Sigmoid colon (tissue), 7 donors: ENCODE data around the gene CEP170B. TPM values are rescaled to one million over a fixed set of nuclear protein-coding genes. Genes with fewer than 3 reads are reported as not detected.

Experiments used
- DNase-seq: peaks from one replicate; pipeline ENCODE4 v3.0.0-alpha.2; 2019
- H3K27ac ChIP-seq, 4 donors: fragments of 200-600 bp; sonication (generic); one replicate each; pipeline ENCODE4 v1.5.1; 2016 to 2019; ENCODE audit warnings: mild to moderate bottlenecking in 1 of 4
- H3K27me3 ChIP-seq, 3 donors: fragments of 200-600 bp; sonication (generic); one replicate each; pipeline ENCODE4 v1.5.1; 2019; ENCODE audit warnings: mild to moderate bottlenecking in 1 of 3
- H3K36me3 ChIP-seq, 4 donors: fragments of 200-600 bp; sonication (generic); one replicate each; pipeline ENCODE4 v1.5.1; 2016 to 2019
- H3K4me1 ChIP-seq, 4 donors: fragments of 200-600 bp; sonication (generic); one replicate each; pipeline ENCODE4 v1.5.1; 2017 to 2019
- H3K4me3 ChIP-seq, 4 donors: fragments of 200-600 bp; sonication (generic); one replicate each; pipeline ENCODE4 v1.5.1; 2017 to 2019; ENCODE audit warnings: mild to moderate bottlenecking in 2 of 4, moderate library complexity in 1 of 4
- H3K9me3 ChIP-seq, 4 donors: fragments of 200-600 bp in 3 of 4; sonication (generic) in 3 of 4; one replicate each; pipeline versions ENCODE4 v1.5.1 to v1.6.1; 2013 to 2019
- CTCF ChIP-seq, 4 experiments: fragments of 450-650 bp in 3 of 4; fragments of 200-600 bp in 1 of 4; IDR thresholded peaks; one replicate each; pipeline ENCODE4 v1.5.1; 2016 to 2019; ENCODE audit warnings: antibody characterized with exemption in 4 of 4, mild to moderate bottlenecking in 3 of 4, moderate library complexity in 2 of 4
- EP300 ChIP-seq, 4 donors: sonication (generic); formaldehyde crosslinking; IDR thresholded peaks; one replicate each; pipeline ENCODE4 v1.6.1; 2017; ENCODE audit warnings: antibody characterized with exemption in 4 of 4
- POLR2A ChIP-seq, 2 donors: fragments of 450-650 bp; IDR thresholded peaks; one replicate each; pipeline ENCODE4 v1.6.1; 2016; ENCODE audit warnings: antibody characterized with exemption in 2 of 2, mild to moderate bottlenecking in 2 of 2, moderate library complexity in 2 of 2
- POLR2AphosphoS5 ChIP-seq, 4 donors: sonication (generic); formaldehyde crosslinking; IDR thresholded peaks; one replicate each; pipeline ENCODE4 v1.6.1; 2017; ENCODE audit warnings: antibody characterized with exemption in 4 of 4
- WGBS, 2 donors: extraction: QIAGEN DNeasy Blood & Tissue Kit; methylation state at CpG; one replicate each; pipeline ENCODE4 v1.1.7; 2013; 5-methylcytosine and 5-hydroxymethylcytosine counted together
- intact Hi-C: fragments of 100-400 bp; cut with DNase I; formaldehyde crosslinking; loops from one replicate; pipeline ENCODE4 v1.15.1; 2023
- polyA plus RNA-seq, 3 donors: library from polyadenylated mRNA; stranded (reverse); fragments of 200-250 nt; gene quantifications; one replicate each; pipeline ENCODE4 v1.2.3, GENCODE V29; 2013
- total RNA-seq, 4 donors: library from RNA; depleted of rRNA; stranded (reverse); fragments of >200 nt; gene quantifications; one replicate each; pipeline ENCODE4 v1.1.0, GENCODE V29; 2016
- donor health status: healthy with polysubstance abuse.
- donor health status: Bipolar disorder and iron deficiency.
- donor health status: healthy.

CEP170B gene
- total and polyA plus RNA-seq, 7 donors = 5.4 to 60.0 (median 14.9) TPM

GRCh38 chr14:104873380-104874055 lies 8.4 kb downstream of the CEP170B start:
- no peaks in the 10 kb centered on the region for H3K27me3 ChIP-seq
- no peak for DNase-seq
- intact Hi-C loops = no loop called here
- H3K27ac ChIP-seq = no peak overlapping the region
- 92 to 94% methylated on average over 13 of the region's 13 CpGs for WGBS, 2 donors
- TF ChIP-seq POLR2AphosphoS5 (IDR thresholded peaks at IDR 0.05) = no peak
- TF ChIP-seq CTCF (IDR thresholded peaks at IDR 0.05) = no peak
- TF ChIP-seq POLR2A (IDR thresholded peaks at IDR 0.05) = no peak
- TF ChIP-seq EP300 (IDR thresholded peaks at IDR 0.05) = no peak
- H3K9me3 ChIP-seq = no peaks in the 10 kb centered on the region
- peaks cover 0 to 18% (median 5%) of the 10 kb centered on the region in 4 donors for H3K36me3 ChIP-seq
- peaks cover 0 to 12% (median 3%) of the 10 kb centered on the region in 4 donors for H3K4me1 ChIP-seq
- no peak overlapping the region for H3K4me3 ChIP-seq

- H3K27ac ChIP-seq = no peak overlapping the region
- no peaks in the 10 kb centered on the region for H3K27me3 ChIP-seq
- WGBS, 2 donors = 80 to 84% methylated on average over 8 of the region's 8 CpGs
- H3K9me3 ChIP-seq = no peaks in the 10 kb centered on the region
- DNase-seq = no peak
- H3K36me3 ChIP-seq = peaks cover 0 to 23% (median 4%) of the 10 kb centered on the region in 4 donors
- H3K4me3 ChIP-seq = no peak overlapping the region
- intact Hi-C loops = no loop called here
- no peak for TF ChIP-seq EP300 (IDR thresholded peaks at IDR 0.05)
- TF ChIP-seq POLR2AphosphoS5 (IDR thresholded peaks at IDR 0.05) = no peak
- no peak for TF ChIP-seq POLR2A (IDR thresholded peaks at IDR 0.05)
- TF ChIP-seq CTCF (IDR thresholded peaks at IDR 0.05) = no peak
- peaks cover 0 to 12% (median 3%) of the 10 kb centered on the region in 4 donors for H3K4me1 ChIP-seq
These were observed 9.1 kb downstream of the CEP170B start for GRCh38 chr14:104874110-104874531.

- no peaks in the 10 kb centered on the region for H3K27me3 ChIP-seq
- H3K4me1 ChIP-seq = peaks cover 0 to 12% (median 3%) of the 10 kb centered on the region in 4 donors
- no peak overlapping the region for H3K27ac ChIP-seq
- DNase-seq = no peak
- TF ChIP-seq POLR2AphosphoS5 (IDR thresholded peaks at IDR 0.05) = no peak
- TF ChIP-seq CTCF (IDR thresholded peaks at IDR 0.05) = no peak
- no peak for TF ChIP-seq EP300 (IDR thresholded peaks at IDR 0.05)
- no peak for TF ChIP-seq POLR2A (IDR thresholded peaks at IDR 0.05)
- 89% methylated on average over 16 of the region's 16 CpGs for WGBS, 2 donors
- intact Hi-C loops = no loop called here
- no peaks in the 10 kb centered on the region for H3K9me3 ChIP-seq
- H3K4me3 ChIP-seq = no peak overlapping the region
- peaks cover 0 to 22% (median 3%) of the 10 kb centered on the region in 4 donors for H3K36me3 ChIP-seq
These were observed 9.7 kb downstream of the CEP170B start for GRCh38 chr14:104874571-104875411.

- H3K27ac ChIP-seq = no peak overlapping the region
- 95 to 96% methylated on average over 13 of the region's 13 CpGs for WGBS, 2 donors
- intact Hi-C loops = no loop called here
These were observed 10.3 kb downstream of the CEP170B start for GRCh38 chr14:104875412-104875751.

More at GRCh38 chr14:104875412-104875751, 10.3 kb downstream of the CEP170B start:
- peaks cover 2 to 25% (median 4%) of the 10 kb centered on the region in 4 donors for H3K36me3 ChIP-seq
- TF ChIP-seq POLR2AphosphoS5 (IDR thresholded peaks at IDR 0.05) (no peak), EP300 (IDR thresholded peaks at IDR 0.05) (no peak), POLR2A (IDR thresholded peaks at IDR 0.05) (no peak), CTCF (IDR thresholded peaks at IDR 0.05) (no peak)
- no peak for DNase-seq
- H3K27me3 ChIP-seq = no peaks in the 10 kb centered on the region
- no peaks in the 10 kb centered on the region for H3K9me3 ChIP-seq
- H3K4me3 ChIP-seq = no peak overlapping the region
- H3K4me1 ChIP-seq = peaks cover 0 to 12% (median 3%) of the 10 kb centered on the region in 4 donors
